Dermis blood vessel endothelial cell (primary cell): ENCODE data around the gene DHRS2. TPM values are rescaled to one million over a fixed set of nuclear protein-coding genes. Genes with fewer than 3 reads are reported as not detected.
"Not testable (repeated sequence)": the region's sequence is repeated elsewhere in the genome, so short reads cannot be mapped to it uniquely, and the experiment has no call there.

ENCODE experiments used
- DNase-seq: peaks from one replicate; pipeline ENCODE4 v3.0.0; 2010
- total RNA-seq: library from RNA; depleted of rRNA; stranded (reverse); fragments of >200 nt; gene quantifications from 2 replicates; pipeline ENCODE4 v1.2.3, GENCODE V29; 2014

The DHRS2 gene, protein sequence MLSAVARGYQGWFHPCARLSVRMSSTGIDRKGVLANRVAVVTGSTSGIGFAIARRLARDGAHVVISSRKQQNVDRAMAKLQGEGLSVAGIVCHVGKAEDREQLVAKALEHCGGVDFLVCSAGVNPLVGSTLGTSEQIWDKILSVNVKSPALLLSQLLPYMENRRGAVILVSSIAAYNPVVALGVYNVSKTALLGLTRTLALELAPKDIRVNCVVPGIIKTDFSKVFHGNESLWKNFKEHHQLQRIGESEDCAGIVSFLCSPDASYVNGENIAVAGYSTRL
- 0.51 and 0.65 TPM in 2 replicates for total RNA-seq

- DNase-seq: no peak
These were observed at the start of gene DHRS2 for GRCh38 chr14:23636317-23637211. Gene DHRS2 (plus strand): TSS chr14:23636364. CDS start chr14:23638865, 2,501 bp downstream.

DNA sequence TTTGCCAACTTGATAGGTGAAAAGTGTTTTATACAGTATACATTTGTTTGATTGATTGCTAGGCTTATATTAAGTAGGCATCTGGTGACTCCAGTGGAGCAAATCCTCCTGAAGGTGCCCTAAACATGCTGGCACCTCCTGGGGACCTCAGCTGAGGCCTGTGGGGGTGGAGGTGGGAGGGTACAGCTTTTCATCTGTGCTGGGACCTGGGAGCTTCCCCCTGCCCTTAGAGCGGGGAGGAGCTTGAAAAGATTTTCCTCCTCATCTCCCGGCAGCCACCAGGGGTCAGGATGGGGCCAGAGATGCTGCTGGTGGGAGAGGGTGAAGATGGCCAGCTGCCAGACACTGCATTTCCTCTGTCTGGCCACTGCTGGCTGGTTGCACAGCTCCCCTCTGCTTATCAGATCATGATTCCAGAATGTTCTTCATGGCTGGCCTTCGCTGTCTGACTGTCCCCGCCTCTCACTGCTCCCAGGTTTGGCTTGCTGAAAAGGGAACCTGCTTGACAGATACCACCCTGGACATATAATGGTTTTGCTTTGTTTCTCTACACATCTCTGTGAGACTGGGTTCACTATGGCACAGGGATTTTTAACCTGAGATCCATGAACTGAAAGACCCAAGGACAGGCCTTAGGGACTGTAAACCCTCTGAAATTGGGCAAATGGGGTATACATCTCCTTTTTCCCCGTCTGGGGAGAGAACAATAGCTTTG is 47.1 kb upstream of the DHRS2 start:
- peak; percentile 89 for DNase-seq

GRCh38 chr14:23589606-23590005 is 46.6 kb upstream of the DHRS2 start:
- DNase-seq: no peak

- no peak for DNase-seq
These were observed 46.0 kb upstream of the DHRS2 start for GRCh38 chr14:23590198-23590597.

DNA sequence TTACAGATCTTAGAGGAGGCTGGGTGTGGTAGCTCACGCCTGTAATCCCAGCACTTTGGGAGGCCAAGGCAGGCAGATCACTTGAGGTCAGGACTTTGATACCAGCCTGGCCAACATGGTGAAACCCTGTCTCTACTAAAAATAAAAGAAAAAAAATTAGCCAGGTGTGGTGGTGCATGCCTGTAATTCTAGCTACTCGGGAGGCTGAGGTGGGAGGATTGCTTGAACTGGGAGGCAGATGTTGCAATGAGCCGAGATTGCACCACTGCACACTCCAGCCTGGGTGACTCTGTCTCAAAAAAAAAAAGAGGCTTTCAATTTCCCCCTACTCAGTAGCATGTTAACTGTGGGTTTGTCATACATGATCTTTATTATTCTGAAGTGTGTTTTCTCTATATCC is 42.0 kb upstream of the DHRS2 start:
- not testable (repeated sequence) for DNase-seq

DNA sequence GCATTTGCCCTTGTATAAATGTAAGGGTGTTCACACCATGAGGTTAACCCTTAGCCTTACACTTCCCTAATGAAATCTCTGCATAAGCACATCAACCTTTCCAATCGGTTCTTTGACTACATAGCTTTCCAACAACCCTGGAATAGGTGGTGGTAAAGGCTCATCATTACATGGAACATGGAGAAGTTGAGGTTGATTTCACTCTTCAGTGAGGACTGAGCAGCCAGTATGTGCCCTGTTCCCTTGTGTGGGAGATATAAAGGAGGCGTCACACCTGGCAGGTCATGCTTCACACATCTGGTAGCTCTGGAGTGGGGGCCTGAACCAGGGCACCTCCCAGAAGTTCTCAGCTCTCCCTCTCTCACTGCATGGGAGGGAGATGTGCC is 35.8 kb upstream of the DHRS2 start:
- DNase-seq: no peak

- no peak for DNase-seq
These were observed 35.4 kb upstream of the DHRS2 start for GRCh38 chr14:23600806-23601205.

DNA sequence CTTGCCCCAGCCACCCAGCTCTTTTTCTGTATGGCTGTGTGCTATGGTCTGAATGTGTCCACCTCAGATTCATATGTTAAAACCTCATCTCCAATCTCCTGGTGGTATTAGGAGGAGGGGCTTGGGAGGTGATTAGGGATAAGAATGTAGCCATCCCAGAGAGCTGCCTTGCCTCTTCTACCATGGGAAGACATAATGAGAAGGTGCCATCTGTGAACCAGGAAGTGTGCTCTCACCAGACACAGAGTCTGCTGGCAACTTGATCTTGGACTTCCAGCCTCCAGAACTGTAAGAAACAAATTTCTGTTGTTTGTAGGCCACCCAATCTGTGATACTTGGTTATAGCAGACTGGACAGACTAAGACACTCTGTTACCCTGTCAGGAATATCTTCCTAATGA is 34.7 kb upstream of the DHRS2 start:
- DNase-seq: no peak

DNA sequence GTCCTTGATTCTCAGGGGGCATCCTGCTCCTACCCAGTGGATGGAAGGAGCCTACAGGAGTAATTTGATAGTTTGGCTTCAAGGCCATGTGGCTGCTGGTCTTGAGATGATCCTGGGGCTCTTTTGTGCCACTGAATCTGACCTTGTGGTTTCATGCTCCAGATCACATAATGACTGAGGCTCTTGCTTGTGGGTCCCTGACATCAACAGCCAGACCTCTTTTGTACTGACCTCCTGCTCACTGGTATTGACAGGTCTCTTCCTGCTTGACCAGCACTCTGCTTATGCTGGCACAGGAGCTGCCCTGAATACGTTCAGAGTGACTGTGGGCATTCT is 34.4 kb upstream of the DHRS2 start:
- DNase-seq: no peak

- DNase-seq: no peak
These were observed 33.7 kb upstream of the DHRS2 start for GRCh38 chr14:23602181-23603095.

- no peak for DNase-seq
These were observed 33.1 kb upstream of the DHRS2 start for GRCh38 chr14:23603103-23603502.

GRCh38 chr14:23604148-23604547 is 32.0 kb upstream of the DHRS2 start:
- DNase-seq: no peak

- DNase-seq: no peak
These were observed 31.4 kb upstream of the DHRS2 start for GRCh38 chr14:23604675-23605170.

GRCh38 chr14:23605931-23606585 is 30.1 kb upstream of the DHRS2 start:
- no peak for DNase-seq

DNA sequence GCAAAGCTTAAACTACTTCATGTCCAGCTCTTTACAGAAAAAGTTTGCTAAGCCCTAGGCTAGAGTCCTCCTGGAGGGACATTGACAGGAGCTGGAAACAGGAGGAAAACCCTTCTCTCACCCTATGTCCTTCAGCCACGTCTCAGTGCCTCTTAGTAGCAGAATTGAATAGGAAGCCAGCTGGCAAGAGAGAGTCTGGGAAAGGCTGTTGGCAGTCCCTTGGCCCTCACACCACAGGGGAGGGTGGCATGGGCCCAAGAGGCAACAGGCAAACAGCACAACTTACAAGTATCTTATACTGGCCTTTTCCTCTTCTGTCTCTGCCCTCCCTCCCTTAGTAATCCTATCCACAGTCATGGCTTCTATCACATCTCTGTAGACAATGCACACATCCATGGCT is 27.7 kb upstream of the DHRS2 start:
- DNase-seq: no peak

- no peak for DNase-seq
These were observed 27.2 kb upstream of the DHRS2 start for GRCh38 chr14:23609001-23609400.

- not testable (repeated sequence) for DNase-seq
These were observed 26.6 kb upstream of the DHRS2 start for GRCh38 chr14:23609411-23610089.

DNA sequence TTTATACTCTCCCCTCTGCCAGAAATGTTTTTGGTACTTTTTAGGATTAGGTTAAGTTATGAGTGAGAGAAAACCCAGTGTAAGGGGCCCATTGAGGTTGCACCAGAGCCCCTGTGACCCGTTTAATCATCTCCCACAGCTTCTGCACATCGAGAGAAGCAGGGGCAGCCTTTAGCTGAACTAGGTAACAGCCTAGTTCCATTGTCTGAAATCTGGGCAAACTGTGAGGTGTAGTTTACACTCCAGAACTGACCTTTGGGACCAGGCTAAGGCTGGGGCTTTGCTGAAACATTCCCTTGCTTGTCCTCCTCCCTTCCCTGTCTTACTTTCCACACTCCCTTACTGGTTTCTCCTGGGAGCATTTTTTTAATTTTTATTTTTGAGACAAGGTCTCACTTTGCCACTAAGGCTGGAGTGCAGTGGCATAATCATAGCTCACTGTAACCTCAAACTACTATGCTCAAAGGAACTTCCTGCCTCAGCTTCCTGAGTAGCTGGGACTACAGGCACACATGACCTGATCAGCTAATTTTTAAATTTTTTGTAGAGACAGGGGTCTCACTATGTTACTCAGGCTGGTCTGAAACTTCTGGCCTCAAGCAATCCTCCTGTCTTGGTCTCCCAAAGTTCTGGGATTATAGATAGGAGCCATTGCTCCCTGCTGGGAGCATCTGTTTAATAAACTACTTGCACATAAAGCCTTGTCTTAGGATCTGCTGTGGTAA is 25.9 kb upstream of the DHRS2 start:
- DNase-seq: no peak

GRCh38 chr14:23610815-23611289 is 25.3 kb upstream of the DHRS2 start:
- no peak for DNase-seq

GRCh38 chr14:23612354-23612732 is 23.8 kb upstream of the DHRS2 start:
- no peak for DNase-seq
